ENCODE data around the gene DRAM2.
A peak's percentile ranks its signal among the peaks of the same experiment; 100 is the strongest.

DRAM2 gene

DNA sequence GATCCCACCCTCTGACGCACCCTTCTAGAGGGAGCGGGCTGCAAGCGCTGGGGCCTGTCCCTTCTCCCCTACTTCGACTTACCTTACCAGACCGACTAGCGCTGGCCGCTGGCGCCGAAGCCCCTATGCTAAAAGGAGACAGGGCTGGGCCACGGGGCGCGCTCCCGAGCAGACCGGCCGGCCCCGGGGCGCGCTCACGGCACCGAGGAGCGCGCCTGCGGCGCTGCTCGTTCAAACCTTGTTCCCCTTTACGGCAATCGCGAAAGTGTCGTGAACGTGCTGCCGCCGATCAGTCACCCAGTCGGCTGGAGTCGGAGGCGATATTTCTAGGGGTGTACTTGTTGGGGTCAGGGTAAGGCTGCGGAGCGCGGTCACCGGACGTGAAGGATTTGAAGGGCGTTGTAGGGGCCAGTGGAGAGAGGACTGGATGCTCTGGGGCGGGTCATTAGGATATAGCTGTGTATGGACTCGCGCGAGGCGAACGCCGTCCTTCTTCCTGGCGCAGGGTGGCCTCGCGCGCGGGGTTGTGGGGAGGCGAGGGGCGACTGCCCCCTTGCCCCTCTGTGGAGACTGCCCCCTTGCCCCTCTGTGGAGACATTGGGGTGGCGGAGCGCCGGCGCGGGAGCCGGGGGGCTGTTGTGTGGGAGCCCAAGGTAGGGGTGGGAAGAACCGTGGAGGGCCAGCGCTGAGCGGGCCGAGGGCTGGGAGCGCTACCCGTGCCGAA is at the start of gene DRAM2, which contains the start of gene CEPT1:
Gene DRAM2, minus strand, starts transcription at position 138 of the 724 bp plus-strand sequence. CDS start 8,539 bp downstream, outside the sequence.
Gene CEPT1, plus strand, starts transcription at position 268 of the 724 bp plus-strand sequence. CDS start 7,492 bp downstream, outside the sequence.
- peak; percentile 15 for DNase-seq

DNA sequence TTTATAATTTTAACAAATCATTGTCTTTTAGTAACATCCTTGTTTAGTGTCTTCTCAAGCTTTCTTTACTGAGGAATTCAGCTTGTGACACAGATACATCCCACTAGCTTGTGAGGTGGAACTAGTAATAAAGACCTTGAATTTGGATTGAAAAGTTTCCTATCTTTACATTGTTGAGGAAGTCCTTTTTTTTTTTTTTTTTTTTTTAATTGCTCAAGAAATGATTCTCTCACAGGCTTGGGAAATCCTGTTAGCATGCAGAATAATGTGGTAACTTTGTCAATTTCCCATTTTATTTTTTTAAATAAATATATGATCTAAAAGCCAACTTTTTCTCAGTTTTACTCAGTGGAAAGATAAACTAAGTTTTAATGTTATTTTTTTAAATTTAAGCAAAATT is 44.8 kb upstream of the DRAM2 start:
- DNase-seq, result no peak

GRCh38 chr1:111183308-111184069 is 43.6 kb upstream of the DRAM2 start:
- no peak for DNase-seq

DNA sequence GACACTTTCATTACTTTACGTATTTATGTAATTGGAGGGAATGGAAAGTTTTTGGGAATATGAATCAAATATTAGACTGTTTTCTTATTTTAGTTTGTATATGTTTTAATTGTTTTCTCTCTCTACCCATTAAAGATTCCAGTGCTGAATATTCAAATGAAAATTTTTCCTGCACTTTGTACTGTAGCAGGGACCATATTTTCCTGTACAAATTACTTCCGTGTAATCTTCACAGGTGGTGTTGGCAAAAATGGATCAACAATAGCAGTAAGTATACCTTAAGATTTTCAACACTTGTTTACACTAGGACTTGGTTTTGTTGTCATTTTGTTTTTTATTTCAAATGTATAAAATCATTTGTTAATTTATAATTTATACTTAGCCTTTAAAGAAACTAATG is 42.2 kb upstream of the DRAM2 start:
- no peak for DNase-seq

- no peak for DNase-seq
Measured at GRCh38 chr1:111179968-111180533, 40.2 kb upstream of the DRAM2 start.

DNA sequence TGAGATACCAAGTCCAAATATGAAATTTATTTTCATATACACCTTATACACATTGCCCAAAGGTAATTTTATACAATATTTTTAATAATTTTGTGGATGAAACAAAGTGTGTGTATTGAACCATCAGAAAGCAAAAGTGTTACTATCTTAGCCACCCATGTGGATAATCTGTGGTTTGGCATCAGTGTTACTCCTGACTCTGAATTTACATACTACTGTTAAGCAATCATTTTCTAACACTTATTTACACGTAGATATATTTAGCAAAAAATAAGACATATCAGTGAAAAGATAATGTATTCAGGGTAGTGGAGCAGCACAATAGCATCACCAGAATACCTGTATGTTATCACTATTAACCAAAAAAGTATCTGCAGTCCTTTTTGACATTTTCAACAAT is 36.8 kb upstream of the DRAM2 start:
- no peak for DNase-seq

DNA sequence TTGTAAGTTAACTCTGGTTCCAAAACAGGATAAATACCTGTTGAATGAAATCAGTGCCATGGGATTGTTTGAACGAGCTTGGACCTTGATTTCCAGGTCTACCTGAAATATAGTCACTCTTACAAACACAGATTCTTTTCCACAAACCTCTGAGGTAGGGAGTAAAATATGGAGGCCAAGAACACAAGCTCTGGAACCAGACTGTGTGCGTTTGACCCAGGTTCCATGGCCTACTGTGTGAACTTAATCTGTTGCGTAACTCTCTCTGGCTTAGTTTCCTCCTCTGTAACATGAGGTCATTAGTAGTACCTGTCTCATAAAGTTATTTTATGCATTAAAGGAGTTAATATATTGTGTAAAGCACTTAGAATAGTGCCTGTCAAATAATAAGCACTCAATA is 35.5 kb upstream of the DRAM2 start:
- no peak for DNase-seq

DNA sequence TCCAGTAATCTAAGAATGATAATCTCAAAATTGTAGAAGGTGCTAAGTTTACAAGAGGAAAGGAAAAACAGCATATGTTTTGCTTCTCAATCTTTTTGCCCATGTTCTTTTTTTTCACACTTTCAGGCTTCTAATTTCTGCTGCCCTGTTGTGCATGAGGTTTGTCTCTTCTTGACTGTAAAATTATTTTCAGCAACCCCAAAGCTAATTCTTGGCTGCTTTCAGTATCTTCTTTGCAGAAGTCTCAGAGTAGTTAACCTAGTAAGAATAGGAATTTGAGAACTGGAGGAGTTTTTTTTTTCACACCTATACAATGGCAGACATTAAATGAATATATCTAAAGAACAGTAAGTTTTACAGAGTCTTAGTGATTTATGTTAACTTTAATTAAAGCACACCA is 34.2 kb upstream of the DRAM2 start:
- no peak for DNase-seq

GRCh38 chr1:111172463-111172862 is 32.6 kb upstream of the DRAM2 start:
- no peak for DNase-seq

DNA sequence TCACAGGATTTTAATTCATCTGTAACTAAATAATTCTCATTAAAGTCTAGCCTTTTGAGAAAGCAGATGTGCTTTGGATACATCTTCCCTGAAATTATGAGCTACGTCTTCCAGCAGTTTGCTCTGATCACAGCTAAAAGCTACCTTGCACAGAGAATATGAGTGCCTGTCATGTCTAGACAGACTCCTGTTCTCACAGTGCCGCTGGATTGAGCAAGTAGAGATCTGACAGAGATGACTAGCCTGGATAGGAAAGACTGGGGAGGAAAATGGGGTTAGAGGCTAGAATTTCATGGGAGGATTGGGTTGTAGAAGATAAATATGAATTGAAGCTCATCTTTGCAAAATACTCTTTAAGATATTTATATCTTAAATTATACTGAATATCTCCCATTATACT is 24.3 kb upstream of the DRAM2 start:
- DNase-seq, result no peak

DNA sequence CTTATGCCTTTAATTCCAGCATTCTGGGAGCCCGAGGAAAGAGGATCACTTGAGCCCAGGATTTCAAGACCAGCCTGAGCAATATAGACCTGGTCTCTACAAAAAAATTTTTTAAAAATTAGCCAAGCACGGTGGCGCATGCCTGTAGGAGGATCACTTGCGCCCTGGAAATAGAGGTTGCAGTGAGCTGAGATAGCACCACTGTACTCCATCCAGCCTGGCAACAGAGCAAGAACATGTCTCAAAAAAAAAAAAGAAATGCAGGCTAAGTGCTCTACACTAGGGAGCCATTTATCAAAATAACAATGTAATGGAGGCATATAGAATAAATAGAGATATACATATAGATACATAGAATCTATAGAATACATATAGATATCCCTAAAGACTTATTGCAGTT is 23.5 kb upstream of the DRAM2 start:
- no peak for DNase-seq

DNA sequence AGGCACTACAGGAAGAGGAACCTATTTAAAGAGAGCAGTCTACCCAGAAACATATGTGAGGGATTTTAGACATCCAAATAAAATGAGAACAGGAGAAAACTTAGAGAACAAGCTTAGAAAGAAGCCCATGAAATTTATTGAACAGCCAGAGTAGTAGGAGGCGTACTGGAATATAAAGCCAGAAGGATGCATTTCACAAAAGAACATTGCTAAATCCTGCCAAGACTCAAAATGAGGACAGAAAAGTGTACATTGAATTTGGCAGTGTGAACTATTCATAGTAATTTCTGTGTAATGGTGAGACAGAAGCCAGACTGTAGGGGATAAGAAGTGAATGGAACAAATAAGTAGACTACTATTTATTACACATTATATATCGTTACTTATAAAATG is 22.6 kb upstream of the DRAM2 start:
- no peak for DNase-seq

DNA sequence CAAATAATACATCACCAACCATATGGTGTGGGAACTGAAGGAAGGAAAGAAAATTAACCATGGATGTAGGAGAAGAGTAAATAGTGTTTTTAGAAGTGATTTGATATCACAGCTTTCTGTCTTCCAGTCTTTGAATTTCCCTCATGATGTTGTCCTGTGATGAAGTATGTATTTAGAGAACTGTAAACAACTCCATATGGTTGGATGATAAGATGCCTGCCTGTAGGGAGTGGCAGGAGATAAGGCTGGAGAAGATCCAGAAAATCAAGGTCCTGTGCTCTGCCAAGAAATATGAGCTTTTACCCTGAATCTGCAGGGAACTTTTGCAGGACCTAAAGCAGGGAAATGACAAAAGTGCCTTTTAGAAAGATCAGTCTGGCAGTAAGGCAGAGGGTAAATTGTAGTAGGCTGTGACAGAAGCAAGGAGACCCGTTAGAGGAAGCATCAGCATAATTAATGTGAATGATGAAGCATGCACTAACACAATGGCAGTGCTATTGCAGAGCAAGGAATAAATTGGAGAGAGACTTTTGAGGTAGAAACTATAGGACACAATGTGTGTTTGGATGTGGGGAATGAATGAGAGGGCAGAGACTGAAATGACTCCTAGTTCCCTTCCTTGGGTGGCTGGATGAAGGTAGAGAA is 22.1 kb upstream of the DRAM2 start:
- DNase-seq, result no peak

- DNase-seq, result no peak
Measured at GRCh38 chr1:111157431-111157830, 17.5 kb upstream of the DRAM2 start.

- DNase-seq, result no peak
Measured at GRCh38 chr1:111154021-111154999, 14.4 kb upstream of the DRAM2 start.

- DNase-seq, result no peak
Measured at GRCh38 chr1:111151838-111152237, 11.9 kb upstream of the DRAM2 start.

DNA sequence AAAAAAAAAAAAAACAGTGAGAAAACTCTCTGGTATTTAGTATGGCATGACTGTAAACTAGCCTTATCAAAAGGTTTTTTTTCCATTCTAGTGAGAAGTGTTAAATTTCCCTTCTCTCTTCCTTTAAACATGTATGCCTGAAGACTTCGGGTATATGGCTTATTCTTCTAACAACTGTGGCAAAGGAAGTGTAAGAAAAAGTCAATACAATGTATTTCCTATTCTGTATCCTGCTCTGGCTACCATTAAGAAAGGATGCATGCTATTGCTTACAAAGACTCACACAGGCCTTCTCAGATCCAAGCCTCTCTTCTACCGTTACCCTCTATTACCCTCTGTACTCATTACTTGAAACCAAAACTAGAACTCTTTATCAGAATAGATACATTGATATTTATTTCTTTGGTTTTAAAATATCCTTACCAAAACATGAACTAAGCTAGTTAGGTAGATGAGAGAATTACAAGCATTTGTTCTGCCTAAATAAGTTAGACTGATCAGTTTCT is 8.5 kb upstream of the DRAM2 start:
- DNase-seq, result no peak

DNA sequence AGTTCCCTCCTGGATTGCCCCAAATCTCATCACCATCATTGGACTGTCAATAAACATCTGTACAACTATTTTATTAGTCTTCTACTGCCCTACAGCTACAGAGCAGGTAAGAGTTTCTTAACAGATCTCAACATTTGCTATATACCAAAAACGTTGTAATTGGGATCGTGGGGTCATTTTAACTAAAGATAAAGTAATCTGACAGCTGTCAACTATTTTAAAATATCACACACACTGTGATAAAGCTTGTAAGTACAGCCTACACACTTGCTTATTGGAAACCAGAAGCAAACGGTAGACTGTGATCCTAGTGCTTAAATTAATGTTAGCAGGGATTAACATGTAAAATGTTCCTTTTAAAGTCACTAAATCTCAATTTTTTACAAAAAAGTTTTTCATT is 8.1 kb upstream of the DRAM2 start:
- DNase-seq, result no peak

DNA sequence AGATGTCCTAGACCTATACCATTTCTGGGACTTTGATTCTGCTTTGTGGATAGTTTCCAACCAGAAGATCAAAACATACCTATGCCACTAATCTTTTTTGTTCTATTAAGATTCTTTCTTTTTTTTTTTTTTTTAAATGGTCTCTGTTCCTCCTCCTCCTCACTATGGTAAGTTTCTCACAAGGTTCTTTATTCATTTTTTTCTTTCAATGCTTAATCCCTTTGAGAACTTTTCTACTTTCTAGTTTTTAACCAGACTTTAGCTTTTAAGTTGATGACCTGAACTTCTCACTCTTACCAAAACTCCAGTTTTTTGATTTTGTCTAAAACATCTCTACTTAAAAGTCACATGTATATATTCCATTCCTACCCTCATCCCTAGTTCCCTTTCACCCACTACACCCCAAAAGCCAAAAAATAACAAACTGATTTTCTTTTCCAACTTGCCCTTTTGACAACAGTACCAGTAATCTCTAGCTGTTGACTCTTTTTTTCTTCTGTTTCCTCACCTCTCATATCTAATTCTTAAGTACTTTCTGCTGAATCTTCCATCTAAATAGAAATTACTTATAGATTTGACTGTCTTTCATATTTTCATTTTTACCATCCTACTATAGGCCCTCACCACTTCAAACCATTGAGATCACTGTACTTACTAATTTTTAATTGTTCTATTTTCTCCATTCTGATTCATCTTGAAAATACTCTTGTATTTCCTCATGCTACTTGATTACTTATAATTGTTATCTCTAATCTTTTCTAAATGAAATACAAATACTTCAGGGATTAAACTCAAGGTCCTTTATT is 6.3 kb upstream of the DRAM2 start:
- no peak for DNase-seq

GRCh38 chr1:111145542-111145941 is 5.6 kb upstream of the DRAM2 start:
- no peak for DNase-seq

DNA sequence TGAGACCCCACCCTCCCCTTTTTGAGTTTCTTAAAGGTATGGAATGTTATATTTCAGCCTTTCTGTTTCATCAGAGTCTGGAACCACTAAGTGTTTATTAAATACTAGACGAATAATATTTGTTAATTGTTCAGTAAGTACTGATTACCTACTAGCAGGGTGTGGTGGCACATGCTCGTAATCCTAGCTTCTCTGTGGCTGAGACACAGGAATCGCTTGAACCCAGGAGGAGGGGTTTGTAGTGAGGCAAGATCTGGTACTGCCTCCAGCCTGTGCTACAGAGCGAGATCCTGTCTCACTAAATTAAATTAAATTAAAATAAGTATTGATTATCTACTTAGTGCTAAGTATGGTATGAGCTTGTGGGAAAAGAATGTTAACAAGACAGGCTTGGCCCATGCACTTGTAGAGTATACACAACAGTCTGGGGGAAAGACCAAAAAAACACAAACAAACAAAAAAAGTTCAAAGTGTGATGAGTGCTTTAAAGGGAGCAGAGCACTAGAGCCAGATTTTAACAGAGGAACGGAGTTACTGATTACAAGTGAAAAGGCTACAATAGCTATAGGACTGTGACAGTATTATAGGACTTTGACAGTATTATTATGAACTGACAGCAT is 2.6 kb upstream of the DRAM2 start:
- DNase-seq, result no peak

Data from NCI-H187 treated with DMSO at 0.1 percent for 48 hours (cell line).